MM.1S (cell line): ENCODE measurements around the gene TSR2.

Experiments used
- DNase-seq: peaks from one replicate; pipeline ENCODE4 v3.0.0-alpha.2; 2015
- H2AFZ ChIP-seq: fragments of 300-600 bp; sonication (generic); 2 replicates; pipeline ENCODE4 v1.6.0; 2016; ENCODE audit warnings: antibody characterized with exemption, low read length
- H3F3A ChIP-seq: fragments of 300-600 bp; sonication (generic); 2 replicates; pipeline ENCODE4 v1.6.1; 2016; ENCODE audit warnings: mild to moderate bottlenecking, antibody characterized with exemption, low read length, moderate library complexity, mixed read lengths; ENCODE audit not compliant: insufficient read depth
- H3K27ac ChIP-seq: fragments of 300-600 bp; sonication (generic); 2 replicates; pipeline ENCODE4 v1.5.1; 2016; ENCODE audit warnings: mild to moderate bottlenecking, low read length
- H3K27me3 ChIP-seq: fragments of 300-600 bp; sonication (generic); replicated peaks from 2 replicates; pipeline ENCODE4 v1.6.0; 2016; ENCODE audit warnings: low read length; ENCODE audit not compliant: insufficient read depth
- H3K36me3 ChIP-seq: fragments of 300-600 bp; sonication (generic); replicated peaks from 2 replicates; pipeline ENCODE4 v1.6.1; 2016; ENCODE audit warnings: mild to moderate bottlenecking, low read length, mixed read lengths; ENCODE audit not compliant: insufficient read depth
- H3K4me1 ChIP-seq: fragments of 300-600 bp; sonication (generic); 2 replicates; pipeline ENCODE4 v1.6.1; 2016; ENCODE audit warnings: low read length, mixed read lengths
- H3K4me2 ChIP-seq: fragments of 300-600 bp; sonication (generic); 2 replicates; pipeline ENCODE4 v1.6.0; 2016; ENCODE audit warnings: low read depth, low read length
- H3K4me3 ChIP-seq: fragments of 300-600 bp; sonication (generic); 2 replicates; pipeline ENCODE4 v1.5.1; 2016; ENCODE audit warnings: low read length, mixed read lengths
- H3K79me2 ChIP-seq: fragments of 300-600 bp; sonication (generic); 2 replicates; pipeline ENCODE4 v1.6.1; 2016; ENCODE audit warnings: mixed run types, low read length, mixed read lengths
- H3K9ac ChIP-seq: fragments of 300-600 bp; sonication (generic); 2 replicates; pipeline ENCODE4 v1.6.1; 2016; ENCODE audit warnings: low read length, mixed read lengths
- H3K9me2 ChIP-seq: fragments of 300-600 bp; sonication (generic); replicated peaks from 2 replicates; pipeline ENCODE4 v1.6.1; 2016; ENCODE audit warnings: mild to moderate bottlenecking, low read length, mixed read lengths; ENCODE audit not compliant: insufficient read depth
- H3K9me3 ChIP-seq: fragments of 300-600 bp; sonication (generic); replicated peaks from 2 replicates; pipeline ENCODE4 v1.6.1; 2016; ENCODE audit warnings: mild to moderate bottlenecking, low read length, mixed read lengths; ENCODE audit not compliant: insufficient read depth
- H4K20me1 ChIP-seq: fragments of 300-600 bp; sonication (generic); 2 replicates; pipeline ENCODE4 v1.6.1; 2016; ENCODE audit warnings: mild to moderate bottlenecking, low read length, moderate library complexity, mixed read lengths; ENCODE audit not compliant: insufficient read depth
- EZH2 ChIP-seq: fragments of 300-600 bp; sonication (generic); optimal IDR thresholded peaks from 2 replicates; pipeline ENCODE3; 2017; ENCODE audit warnings: low read depth, mild to moderate bottlenecking, antibody characterized with exemption, low read length, mixed read lengths
- EZH2phosphoT487 ChIP-seq: fragments of 300-600 bp; sonication (generic); IDR thresholded peaks from 2 replicates; pipeline ENCODE4 v1.6.1; 2018; ENCODE audit warnings: antibody characterized with exemption, low read length
- TF ChIP-seq, protein P1 (sequence below): fragments of 300-600 bp; sonication (generic); IDR thresholded peaks from 2 replicates; pipeline ENCODE4 v1.5.1; 2016; ENCODE audit warnings: antibody characterized with exemption, low read length, mixed read lengths

Gene TSR2

DNA sequence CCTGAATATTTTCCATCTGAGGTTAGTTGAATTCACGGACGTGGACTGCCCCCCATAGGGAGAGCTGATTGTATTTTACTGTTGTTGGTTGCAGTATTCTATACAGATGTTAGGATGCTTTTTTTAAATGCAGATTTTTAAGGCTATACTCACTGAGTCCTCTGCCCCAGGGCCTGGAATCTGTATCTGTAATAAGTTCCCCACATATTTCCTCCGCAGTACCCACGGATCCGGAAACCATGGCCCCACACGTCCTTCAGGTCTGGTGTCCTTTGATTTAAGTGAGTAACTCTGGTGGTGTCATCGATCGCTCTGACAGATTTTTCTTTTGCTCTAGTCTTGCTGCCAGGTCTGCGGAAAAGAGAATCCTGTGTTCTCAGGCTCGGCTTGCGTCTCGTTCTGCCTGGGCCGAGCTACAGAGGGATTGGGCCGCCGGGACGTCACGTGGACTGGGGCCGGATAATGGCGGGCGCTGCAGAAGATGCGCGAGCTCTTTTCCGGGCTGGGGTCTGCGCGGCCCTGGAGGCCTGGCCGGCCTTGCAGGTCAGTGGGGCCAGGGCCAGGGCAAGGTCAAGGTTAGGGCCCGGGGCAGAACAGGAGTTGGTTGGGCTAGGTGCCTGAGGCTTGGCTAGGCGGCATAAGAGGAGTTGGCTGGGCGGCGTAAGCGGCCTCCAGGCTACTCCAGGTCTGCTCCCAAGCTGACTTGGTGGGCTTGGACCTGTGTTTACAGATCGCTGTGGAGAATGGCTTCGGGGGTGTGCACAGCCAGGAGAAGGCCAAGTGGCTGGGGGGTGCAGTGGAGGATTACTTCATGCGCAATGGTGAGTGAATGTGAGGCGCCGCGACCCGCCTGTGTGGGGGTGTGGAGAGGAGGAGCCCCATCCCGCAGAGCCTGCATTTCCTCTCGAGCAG is at the start of gene TSR2:
Gene TSR2 (plus strand): TSS at position 445 of the 912 bp plus-strand sequence. CDS start 18 bp downstream, at position 463.
- Histone ChIP-seq H3K4me1 (no peaks in the 10 kb centered on the region; the same call in none of the 2 replicates), H3K9me2 (no peaks in the 10 kb centered on the region), H3K9ac (peak within 1 kb of the TSS; percentile 77), H3K9me3 (no peaks in the 10 kb centered on the region), H3K36me3 (no peaks in the 10 kb centered on the region), H3K79me2 (peaks cover 28% of the 10 kb centered on the region), H2AFZ (peak within 1 kb of the TSS; percentile 83), H3F3A (no peaks in the 10 kb centered on the region), H3K4me3 (peak within 1 kb of the TSS; percentile 80), H4K20me1 (no peaks in the 10 kb centered on the region), H3K4me2 (peak within 1 kb of the TSS; percentile 38; the same call in 1 of the 2 replicates), H3K27ac (no peak within 1 kb of the TSS), H3K27me3 (no peaks in the 10 kb centered on the region)
- TF ChIP-seq EZH2phosphoT487 (no peak), EZH2 (no peak)
- peak; percentile 84 for DNase-seq

DNA sequence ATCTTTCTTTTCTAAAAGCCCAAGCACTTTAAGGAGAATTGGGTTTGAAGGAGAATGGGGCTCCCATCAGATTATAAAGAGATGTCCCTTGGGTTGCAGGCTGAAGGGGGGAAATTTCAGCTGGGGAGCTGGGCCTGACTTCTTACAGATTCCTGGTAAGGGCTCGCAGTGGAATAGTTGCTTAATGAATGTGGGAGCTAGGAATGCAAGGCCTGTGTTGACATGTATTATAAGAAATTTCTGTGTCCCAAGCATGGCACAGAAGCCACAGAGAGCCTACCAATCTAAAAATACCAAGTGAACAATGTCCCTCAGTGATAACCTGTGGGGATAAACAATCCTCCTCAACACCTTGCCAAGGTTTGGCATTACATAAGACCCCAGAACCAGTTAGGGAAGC is 43.1 kb upstream of the TSR2 start:
- no peaks in the 10 kb centered on the region for H3F3A ChIP-seq
- DNase-seq, result no peak
- H3K4me2 ChIP-seq, result no peak overlapping the region
- H3K79me2 ChIP-seq, result no peaks in the 10 kb centered on the region
- H3K9me2 ChIP-seq, result no peaks in the 10 kb centered on the region
- no peak for TF ChIP-seq EZH2
- TF ChIP-seq EZH2phosphoT487, result no peak
- TF ChIP-seq, protein P1, sequence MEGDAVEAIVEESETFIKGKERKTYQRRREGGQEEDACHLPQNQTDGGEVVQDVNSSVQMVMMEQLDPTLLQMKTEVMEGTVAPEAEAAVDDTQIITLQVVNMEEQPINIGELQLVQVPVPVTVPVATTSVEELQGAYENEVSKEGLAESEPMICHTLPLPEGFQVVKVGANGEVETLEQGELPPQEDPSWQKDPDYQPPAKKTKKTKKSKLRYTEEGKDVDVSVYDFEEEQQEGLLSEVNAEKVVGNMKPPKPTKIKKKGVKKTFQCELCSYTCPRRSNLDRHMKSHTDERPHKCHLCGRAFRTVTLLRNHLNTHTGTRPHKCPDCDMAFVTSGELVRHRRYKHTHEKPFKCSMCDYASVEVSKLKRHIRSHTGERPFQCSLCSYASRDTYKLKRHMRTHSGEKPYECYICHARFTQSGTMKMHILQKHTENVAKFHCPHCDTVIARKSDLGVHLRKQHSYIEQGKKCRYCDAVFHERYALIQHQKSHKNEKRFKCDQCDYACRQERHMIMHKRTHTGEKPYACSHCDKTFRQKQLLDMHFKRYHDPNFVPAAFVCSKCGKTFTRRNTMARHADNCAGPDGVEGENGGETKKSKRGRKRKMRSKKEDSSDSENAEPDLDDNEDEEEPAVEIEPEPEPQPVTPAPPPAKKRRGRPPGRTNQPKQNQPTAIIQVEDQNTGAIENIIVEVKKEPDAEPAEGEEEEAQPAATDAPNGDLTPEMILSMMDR, result no peak
- H3K27me3 ChIP-seq, result no peaks in the 10 kb centered on the region
- no peaks in the 10 kb centered on the region for H3K9me3 ChIP-seq
- no peak overlapping the region for H2AFZ ChIP-seq
- H3K9ac ChIP-seq, result no peak overlapping the region
- no peak overlapping the region for H3K4me3 ChIP-seq
- no peaks in the 10 kb centered on the region for H4K20me1 ChIP-seq
- no peak overlapping the region for H3K27ac ChIP-seq
- H3K4me1 ChIP-seq, result no peaks in the 10 kb centered on the region
- H3K36me3 ChIP-seq, result no peaks in the 10 kb centered on the region

- no peaks in the 10 kb centered on the region for H3K9me2 ChIP-seq
- no peaks in the 10 kb centered on the region for H3K36me3 ChIP-seq
- H3K9me3 ChIP-seq, result no peaks in the 10 kb centered on the region
- no peak overlapping the region for H3K9ac ChIP-seq
- H3K4me1 ChIP-seq, result no peaks in the 10 kb centered on the region
- no peak overlapping the region for H3K27ac ChIP-seq
- no peaks in the 10 kb centered on the region for H3F3A ChIP-seq
- DNase-seq, result no peak
- H3K27me3 ChIP-seq, result no peaks in the 10 kb centered on the region
- TF ChIP-seq, protein P1, result no peak
- no peak for TF ChIP-seq EZH2phosphoT487
- no peak for TF ChIP-seq EZH2
- H2AFZ ChIP-seq, result no peak overlapping the region
- H3K4me3 ChIP-seq, result no peak overlapping the region
- no peaks in the 10 kb centered on the region for H4K20me1 ChIP-seq
- H3K79me2 ChIP-seq, result no peaks in the 10 kb centered on the region
- H3K4me2 ChIP-seq, result no peak overlapping the region
Measured at GRCh38 chrX:54407266-54407665, 32.9 kb upstream of the TSR2 start.

DNA sequence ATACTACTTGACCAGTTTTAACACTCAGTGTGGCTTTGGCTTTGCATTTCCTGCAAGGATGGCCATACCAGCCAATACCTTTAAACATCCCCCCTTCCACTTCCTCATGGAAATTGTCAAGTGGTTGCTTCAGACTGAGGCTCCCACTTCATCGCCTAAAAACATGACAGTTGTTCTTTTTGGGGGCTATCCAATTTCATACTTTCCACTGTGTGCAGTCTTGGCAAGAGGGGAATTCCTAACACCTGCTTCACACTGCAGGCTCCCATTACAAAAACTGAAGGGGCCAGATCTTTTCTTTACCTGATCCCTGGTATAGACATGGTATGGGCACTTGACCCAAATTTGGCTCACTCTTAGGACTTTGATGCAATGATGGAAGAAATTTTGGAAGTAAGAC is 28.5 kb upstream of the TSR2 start:
- no peaks in the 10 kb centered on the region for H3F3A ChIP-seq
- no peaks in the 10 kb centered on the region for H3K36me3 ChIP-seq
- H3K9me3 ChIP-seq, result no peaks in the 10 kb centered on the region
- no peaks in the 10 kb centered on the region for H3K9me2 ChIP-seq
- no peak overlapping the region for H3K4me2 ChIP-seq
- H3K79me2 ChIP-seq, result no peaks in the 10 kb centered on the region
- no peaks in the 10 kb centered on the region for H3K27me3 ChIP-seq
- H3K9ac ChIP-seq, result no peak overlapping the region
- H3K27ac ChIP-seq, result no peak overlapping the region
- TF ChIP-seq, protein P1, result no peak
- no peaks in the 10 kb centered on the region for H3K4me1 ChIP-seq
- H2AFZ ChIP-seq, result no peak overlapping the region
- H3K4me3 ChIP-seq, result no peak overlapping the region
- no peak for DNase-seq
- no peaks in the 10 kb centered on the region for H4K20me1 ChIP-seq
